ELR (cell line): Measurements from ENCODE around the gene TOM1L2.

Experiments used
- DNase-seq: peaks from one replicate; pipeline ENCODE4 v3.0.0-alpha.2; 2015; ENCODE audit warnings: low read depth

The TOM1L2 gene

DNA sequence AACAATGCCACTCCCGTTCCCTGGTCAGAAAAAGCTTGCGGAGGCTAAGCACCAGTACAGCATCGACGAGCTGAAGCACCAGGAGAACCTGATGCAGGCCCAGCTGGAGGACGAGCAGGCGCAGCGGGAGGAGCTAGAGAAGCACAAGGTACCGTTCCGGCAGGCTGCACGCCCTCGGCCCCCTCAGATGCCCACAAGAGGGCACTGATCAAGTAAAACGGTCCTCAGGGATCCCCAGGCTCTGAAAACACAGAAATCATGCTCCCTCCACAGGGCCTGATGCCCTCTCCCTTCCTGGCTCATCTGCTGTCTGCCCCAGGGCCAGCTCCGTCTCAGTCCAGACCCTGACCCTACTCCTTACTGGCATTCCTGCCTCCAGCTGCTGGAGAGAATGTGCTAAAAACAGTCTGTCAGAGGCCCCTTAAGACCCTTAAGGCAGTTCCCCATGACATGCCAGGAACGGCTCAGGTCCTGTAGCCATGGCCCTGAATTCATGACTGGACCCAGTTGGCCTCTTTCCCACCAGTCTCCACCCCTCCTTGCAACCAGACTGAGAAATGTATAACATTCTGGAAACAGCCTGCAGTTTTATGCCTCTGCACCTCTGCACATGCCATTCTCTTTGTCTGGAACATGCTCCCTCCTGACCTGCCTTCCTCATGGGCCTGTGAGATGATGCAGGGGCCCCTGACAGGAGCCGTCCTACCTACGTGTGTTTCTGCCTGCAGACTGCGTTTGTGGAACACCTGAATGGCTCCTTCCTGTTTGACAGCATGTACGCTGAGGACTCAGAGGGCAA, 22.3 kb upstream of the TOM1L2 start:
- DNase-seq = peak; percentile 62

- DNase-seq = no peak
Observed at GRCh38 chr17:17993852-17994251, 21.7 kb upstream of the TOM1L2 start.

DNA sequence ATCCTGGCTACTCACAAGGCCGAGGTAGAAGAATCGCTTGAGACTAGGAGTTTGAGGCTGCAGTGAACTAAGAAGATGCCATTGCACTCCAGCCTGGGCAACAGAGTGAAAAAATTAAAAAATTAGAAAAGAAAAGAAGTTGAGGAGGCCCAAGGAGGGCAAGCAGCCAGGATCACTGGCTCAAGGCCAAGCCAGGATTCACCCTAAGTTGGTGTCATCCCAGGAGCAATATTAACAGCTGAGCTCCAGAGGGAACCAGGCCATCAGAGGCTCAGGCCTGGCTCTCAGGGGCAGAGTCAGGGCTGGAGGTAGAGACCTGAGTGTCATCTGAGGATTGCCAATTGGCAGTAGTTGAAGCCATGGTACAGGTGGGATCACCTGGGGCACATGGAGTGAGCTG, 21.2 kb upstream of the TOM1L2 start:
- no peak for DNase-seq

DNA sequence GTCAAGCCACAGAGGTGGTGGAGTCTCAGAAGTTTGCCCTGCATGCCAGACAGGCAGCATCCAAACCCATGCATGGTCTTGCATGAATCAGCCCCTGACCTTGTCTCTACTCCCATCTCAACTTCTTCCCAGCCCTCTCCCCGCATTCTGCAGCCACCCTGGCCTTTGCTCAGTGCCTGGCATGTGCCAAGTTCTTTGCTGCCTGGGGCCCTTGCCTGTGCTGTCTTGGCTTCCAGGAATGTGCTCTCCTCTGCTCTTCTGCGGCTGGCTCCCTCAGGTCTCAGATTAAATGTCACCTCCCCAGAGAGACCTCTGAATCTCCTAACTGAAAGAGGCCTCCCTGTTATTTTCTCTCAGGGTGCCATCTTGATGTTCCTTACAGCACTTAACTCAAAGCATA, 18.1 kb upstream of the TOM1L2 start:
- peak; percentile 46 for DNase-seq

DNA sequence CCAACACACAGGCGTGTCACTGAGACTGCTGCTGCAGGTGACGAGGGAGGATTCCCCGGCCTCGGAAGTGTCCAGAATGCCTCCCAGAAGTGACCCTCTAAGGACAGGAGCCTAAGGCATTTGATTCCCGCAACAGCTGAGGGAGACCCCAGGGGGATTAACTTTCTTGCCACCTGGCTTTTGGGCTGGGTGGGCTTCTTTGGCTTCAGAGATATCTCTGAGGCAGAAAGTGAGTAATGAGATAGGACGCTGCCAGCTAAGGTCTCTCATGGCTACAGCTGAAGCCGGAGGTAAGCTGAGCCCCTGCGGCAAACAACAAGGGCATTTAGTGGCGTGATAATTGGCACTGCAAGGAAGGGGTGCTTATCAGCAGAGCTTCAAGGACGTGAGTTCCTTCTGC, 17.4 kb upstream of the TOM1L2 start:
- no peak for DNase-seq

GRCh38 chr17:17989081-17989480, 16.9 kb upstream of the TOM1L2 start:
- DNase-seq = no peak

GRCh38 chr17:17988427-17988945, 16.3 kb upstream of the TOM1L2 start:
- no peak for DNase-seq

- no peak for DNase-seq
Observed at GRCh38 chr17:17987901-17988300, 15.7 kb upstream of the TOM1L2 start.

- no peak for DNase-seq
Observed at GRCh38 chr17:17987187-17987896, 15.1 kb upstream of the TOM1L2 start.

DNA sequence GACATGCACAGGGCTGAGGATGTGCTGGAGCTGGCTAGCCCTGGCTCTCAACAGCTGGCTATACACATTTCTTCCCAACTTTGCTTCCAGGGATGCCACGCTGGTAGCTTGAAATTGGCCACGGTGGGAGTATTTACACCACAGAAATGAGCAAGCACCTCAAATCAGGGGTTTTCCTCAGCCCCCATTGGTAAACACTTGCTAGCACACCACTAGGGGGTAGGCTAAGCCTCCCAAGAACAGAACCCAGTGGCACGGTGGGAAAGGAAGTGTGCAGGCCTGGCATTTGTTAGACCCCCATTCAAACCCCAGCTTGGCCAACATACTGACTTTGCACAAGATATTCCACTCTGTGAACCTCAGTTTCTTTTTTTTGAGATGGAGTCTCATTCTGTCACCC, 13.4 kb upstream of the TOM1L2 start:
- peak; percentile 46 for DNase-seq

- no peak for DNase-seq
Observed at GRCh38 chr17:17985153-17985552, 13.0 kb upstream of the TOM1L2 start.

DNA sequence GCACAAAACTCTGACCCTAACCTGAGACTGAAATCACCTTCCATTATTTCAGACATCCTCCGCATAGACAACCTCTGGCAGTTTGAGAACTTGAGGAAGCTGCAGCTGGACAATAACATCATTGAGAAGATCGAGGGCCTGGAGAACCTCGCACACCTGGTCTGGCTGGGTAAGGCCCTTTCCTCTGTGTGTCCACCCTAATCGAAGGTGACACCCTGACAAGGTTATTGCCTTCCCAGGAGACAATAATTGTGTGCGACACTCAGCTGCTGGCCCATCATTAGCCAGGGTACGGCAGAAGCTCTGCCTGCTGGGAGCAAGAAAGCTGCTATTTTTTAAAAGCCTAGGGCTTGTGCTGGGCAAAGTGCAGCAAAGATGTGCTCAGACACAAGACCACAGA, 11.6 kb upstream of the TOM1L2 start:
- no peak for DNase-seq

DNA sequence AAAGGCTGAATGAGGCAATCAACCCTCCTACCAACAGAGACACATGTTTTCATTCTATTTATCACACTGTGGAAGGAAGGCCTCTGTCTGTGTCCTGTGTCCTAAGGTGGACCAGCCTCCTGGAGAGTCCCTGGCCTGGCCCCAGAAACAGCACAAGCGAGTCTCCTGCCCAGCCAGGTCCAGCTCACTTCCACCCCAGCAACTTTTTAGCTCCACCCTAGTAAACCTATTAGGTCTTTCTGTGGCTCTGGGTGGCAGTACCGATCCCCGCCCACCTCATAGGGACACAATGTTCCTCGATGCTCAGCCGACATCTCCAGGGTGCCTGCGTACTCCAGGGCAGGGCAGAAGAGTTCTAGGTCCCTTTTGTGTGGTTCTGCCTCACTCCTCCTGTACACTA, 11.2 kb upstream of the TOM1L2 start:
- no peak for DNase-seq

- no peak for DNase-seq
Observed at GRCh38 chr17:17982801-17983200, 10.6 kb upstream of the TOM1L2 start.

DNA sequence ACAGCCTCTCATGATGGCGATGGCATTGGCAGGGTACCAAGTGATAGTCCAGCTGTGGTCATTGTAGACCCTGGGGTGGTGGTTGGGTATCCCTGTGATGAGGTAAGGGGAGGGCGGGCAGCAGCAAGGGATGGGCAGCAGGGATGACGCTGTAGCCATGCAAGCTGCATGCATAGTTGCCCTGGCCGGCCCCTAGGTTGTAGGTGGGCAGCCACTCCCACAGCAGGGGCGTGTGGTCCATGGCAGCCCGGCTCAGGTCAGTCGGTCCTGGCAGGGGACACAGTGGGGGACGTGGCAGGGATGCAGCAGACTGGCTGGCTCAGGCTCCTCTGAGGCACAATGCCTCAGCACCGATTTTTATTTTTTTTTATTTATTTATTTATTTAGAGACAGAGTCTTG, 9.1 kb upstream of the TOM1L2 start:
- no peak for DNase-seq

GRCh38 chr17:17979778-17980177, 7.6 kb upstream of the TOM1L2 start:
- DNase-seq = no peak

GRCh38 chr17:17978481-17979424, 6.6 kb upstream of the TOM1L2 start:
- DNase-seq = no peak

DNA sequence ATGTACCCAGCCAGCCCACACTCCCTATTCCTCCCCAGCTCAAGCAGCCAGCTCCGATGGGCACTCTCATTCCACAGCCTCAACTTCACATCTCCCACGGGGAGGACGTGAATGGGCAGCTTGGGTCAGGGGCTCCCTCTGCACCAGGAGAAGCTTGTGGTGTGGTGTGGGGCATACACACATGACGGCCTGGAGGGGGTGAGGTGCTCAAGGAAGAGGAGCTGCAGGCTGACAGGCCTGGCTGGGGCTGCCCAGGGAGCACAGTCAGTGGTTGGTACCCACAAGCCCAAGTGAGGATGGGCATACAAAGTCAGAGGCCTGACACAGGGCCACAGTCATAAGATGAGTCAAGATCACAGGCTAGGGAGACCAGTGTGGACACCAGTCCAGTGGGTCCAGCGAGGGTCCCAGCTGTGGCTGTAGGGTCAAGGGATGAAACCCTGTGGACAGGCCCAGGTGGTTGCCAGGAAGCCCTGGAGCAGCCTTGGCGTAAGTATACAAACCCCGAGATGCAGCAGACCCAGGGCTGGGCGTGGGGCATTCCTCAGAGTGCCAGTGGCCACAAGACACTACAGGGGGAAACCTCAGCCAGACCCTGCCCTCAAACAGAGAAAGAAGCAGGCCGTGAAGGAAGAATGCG, 4.9 kb upstream of the TOM1L2 start:
- no peak for DNase-seq

GRCh38 chr17:17975436-17975835, 3.2 kb upstream of the TOM1L2 start:
- no peak for DNase-seq

DNA sequence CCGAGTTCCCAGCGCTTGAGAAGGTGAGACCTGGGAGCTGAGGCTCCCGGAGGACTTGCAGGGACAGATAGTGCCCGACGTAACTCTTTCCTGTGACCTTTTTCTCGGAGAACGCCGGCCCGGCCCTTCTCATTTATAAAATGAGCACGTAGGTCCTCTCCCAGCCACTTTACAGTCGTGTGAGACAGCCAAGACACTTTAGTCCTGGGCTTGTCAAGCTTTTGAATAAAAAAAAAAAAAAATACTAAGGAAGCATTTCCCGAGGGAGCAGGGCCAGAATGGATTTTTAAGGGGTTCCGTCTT, 703 bp upstream of the TOM1L2 start:
- DNase-seq = no peak

DNA sequence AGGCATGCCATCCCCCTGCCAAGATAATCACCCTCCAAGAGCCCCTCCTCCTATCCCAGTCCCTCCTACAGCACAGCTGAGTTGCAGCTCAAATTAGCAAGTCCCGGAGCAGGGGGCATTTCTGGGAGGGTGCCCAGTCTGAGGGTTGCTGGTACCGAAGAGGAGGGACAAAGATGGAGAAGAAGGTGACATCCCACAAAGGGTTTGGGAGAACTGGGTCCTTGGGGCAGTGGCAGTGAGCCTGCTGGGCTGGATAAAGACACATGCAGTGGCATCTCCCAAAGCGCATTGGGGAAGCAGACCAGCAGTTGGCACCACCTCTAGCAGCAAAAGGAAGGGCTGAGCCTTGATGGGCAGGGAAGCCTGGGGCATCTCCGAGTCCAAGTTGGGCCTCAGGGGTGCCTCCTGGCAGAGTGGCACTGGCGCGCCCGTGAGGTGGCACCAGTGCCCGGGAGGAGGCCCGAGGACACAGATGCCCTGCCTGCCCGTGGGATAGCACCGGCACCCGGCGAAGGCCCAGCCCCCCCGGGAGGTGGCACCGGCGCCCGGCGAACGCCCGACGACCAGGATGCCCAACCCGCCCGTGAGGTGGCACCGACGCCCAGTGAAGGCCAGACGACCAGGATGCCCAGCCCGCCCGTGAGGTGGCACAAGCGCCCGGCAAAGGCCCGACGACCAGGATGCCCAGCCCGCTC, 622 bp downstream of the TOM1L2 start:
- DNase-seq = peak; percentile 28
